ENCODE measurements around the gene NUBPL.
"Not testable (repeated sequence)": the region's sequence is repeated elsewhere in the genome, so short reads cannot be mapped to it uniquely, and the experiment has no call there.

NUBPL gene

DNA sequence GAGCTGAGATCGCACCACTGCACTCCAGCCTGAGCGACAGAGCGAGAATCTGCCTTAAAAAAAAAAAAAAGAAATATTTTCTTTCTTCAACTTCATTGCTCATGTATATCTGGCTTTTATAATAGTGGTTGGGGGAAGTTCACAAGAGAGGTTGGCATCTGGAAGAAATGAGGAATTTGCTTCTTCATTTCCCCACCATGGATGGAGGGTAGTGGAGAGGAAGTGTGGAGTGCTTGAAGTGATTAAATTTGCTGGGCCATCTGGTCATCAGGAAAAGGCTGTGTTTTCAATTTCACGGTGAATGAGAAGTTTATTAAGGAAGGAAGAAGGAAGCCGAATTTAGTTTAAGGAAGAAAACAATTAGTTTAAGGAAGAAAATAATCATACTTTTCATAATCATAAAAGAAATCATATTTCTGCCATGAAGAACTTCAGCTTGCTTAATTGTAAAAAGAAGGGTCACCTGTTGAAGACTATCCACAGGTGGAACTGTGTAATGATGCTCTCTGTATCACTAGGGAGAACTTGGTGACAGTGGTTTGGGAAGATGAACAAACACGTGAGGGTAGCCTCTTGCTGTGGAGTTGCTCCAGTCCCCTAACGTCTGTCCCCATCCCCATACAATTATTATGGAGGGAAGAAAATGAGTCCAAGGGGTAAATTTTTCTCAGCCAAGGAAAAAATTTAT is 318.6 kb downstream of the NUBPL start:
- peaks cover 28% of the 10 kb centered on the region for H3K4me1 ChIP-seq
- H3K27me3 ChIP-seq (ENCODE audit: low read depth) = no peaks in the 10 kb centered on the region
- in situ Hi-C loops (cut with MboI; ENCODE audit: low sequenced_read_pairs) = no loop called here
- no peaks in the 10 kb centered on the region for H3K9me3 ChIP-seq
- DNase-seq (ENCODE audit: low spot score in 2 of 2) = no peak
- no peak overlapping the region for H3K4me3 ChIP-seq
- H3K36me3 ChIP-seq (replicated peaks) = no peaks in the 10 kb centered on the region

DNA sequence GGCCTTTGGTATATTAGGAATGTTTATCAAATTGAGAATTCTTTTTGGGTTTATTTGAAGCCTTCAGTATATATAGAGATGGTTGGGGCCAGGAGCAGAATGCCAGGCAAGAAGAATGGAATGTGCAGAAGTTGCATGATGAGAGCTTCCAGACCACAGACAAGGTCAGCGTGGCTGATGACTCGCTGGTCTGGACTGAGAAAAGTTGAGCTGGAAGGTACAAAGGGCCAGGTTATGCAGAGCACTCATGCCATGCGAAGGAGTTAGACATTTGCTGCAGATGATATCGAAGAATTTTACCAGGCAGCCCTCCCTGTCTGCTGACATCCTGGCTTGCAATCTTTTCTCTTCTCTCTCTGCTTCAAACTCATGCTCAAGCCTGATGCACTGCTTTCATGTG is 319.7 kb downstream of the NUBPL start:
- Histone ChIP-seq H3K9me3 (no peaks in the 10 kb centered on the region), H3K36me3 (replicated peaks) (no peaks in the 10 kb centered on the region), H3K4me3 (no peak overlapping the region), H3K27me3 (ENCODE audit: low read depth) (no peaks in the 10 kb centered on the region), H3K4me1 (peaks cover 28% of the 10 kb centered on the region)
- DNase-seq (ENCODE audit: low spot score in 2 of 2) = no peak
- in situ Hi-C loops (cut with MboI; ENCODE audit: low sequenced_read_pairs) = no loop called here

GRCh38 chr14:31881531-31882310 is 320.5 kb downstream of the NUBPL start:
- Histone ChIP-seq H3K27me3 (ENCODE audit: low read depth) (no peaks in the 10 kb centered on the region), H3K9me3 (no peaks in the 10 kb centered on the region), H3K4me1 (peaks cover 23% of the 10 kb centered on the region), H3K36me3 (replicated peaks) (no peaks in the 10 kb centered on the region), H3K4me3 (no peak overlapping the region)
- in situ Hi-C loops (cut with MboI; ENCODE audit: low sequenced_read_pairs) = no loop called here
- DNase-seq (ENCODE audit: low spot score in 2 of 2) = no peak

- Histone ChIP-seq H3K4me3 (no peak overlapping the region), H3K4me1 (no peaks in the 10 kb centered on the region; the same call in 1 of the 2 replicates), H3K27me3 (ENCODE audit: low read depth) (no peaks in the 10 kb centered on the region), H3K9me3 (no peaks in the 10 kb centered on the region), H3K36me3 (replicated peaks) (no peaks in the 10 kb centered on the region)
- no peak for DNase-seq (ENCODE audit: low spot score in 2 of 2)
- in situ Hi-C loops (cut with MboI; ENCODE audit: low sequenced_read_pairs) = no loop called here
These were observed 323.0 kb downstream of the NUBPL start for GRCh38 chr14:31884238-31884637.

DNA sequence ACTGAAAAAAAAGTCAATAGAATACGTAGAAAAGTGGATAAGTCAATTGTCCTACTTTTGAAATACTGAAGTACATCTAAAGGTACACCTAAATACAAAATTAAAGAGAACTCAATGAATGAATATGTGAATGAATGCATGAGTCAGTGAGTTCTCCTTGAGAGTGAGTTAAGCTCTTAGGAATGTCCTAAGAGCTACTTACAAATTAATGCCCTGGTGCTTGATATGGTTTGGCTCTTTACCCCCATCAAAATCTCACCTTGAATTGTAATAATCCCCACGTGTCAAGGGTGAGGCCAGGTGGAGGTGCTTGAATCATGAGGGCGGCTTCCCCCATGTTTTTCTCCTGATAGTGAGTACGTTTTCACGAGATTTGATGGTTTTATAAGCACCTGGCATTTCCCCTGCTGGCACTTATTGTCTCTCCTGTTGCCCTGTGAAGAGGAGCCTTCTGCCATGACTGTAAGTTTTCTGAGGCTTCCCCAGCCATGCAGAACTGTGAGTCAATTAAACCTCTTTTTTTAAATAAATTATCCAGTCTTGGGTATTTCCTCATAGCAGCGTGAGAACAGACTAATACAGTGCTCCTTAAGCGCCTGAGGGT is 323.7 kb downstream of the NUBPL start:
- Histone ChIP-seq H3K36me3 (replicated peaks) (no peaks in the 10 kb centered on the region), H3K4me1 (no peaks in the 10 kb centered on the region; the same call in 1 of the 2 replicates), H3K4me3 (no peak overlapping the region), H3K27me3 (ENCODE audit: low read depth) (no peaks in the 10 kb centered on the region), H3K9me3 (no peaks in the 10 kb centered on the region)
- no peak for DNase-seq (ENCODE audit: low spot score in 2 of 2)
- in situ Hi-C loops (cut with MboI; ENCODE audit: low sequenced_read_pairs) = no loop called here

DNA sequence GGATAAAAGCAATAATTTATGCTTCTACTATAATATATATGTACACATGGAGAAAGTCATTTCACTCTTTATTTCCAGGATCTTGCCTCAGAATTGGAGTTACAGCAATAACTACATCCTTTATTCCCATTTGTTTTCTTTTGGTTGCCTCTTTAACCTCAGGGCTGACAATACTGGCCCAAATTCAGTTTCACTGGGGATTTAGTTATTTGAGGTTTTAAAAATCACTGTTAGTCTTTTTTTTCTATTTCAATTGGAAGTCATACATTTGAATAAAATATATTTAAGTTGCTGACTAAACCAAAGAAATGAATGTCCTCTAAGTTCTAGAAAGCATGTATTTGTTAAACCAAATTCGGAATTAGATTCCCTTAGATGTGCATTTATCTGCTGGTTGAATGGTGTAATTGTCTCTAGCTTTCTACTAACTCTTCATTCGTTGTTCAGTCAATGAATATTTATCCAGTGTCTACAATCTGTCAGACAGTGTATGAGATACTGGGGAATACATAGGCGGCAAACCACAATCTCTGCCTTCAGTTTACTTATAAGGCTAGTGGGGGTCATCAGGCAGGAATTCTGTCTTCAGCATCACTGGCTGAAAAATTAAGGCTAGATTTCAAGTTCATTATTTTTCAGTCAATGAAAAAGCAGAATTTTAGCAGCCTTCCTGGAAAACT is 325.1 kb downstream of the NUBPL start:
- H3K4me3 ChIP-seq = no peak overlapping the region
- H3K36me3 ChIP-seq (replicated peaks) = no peaks in the 10 kb centered on the region
- no peaks in the 10 kb centered on the region for H3K9me3 ChIP-seq
- H3K27me3 ChIP-seq (ENCODE audit: low read depth) = no peaks in the 10 kb centered on the region
- no peaks in the 10 kb centered on the region; the same call in 1 of the 2 replicates for H3K4me1 ChIP-seq
- no peak for DNase-seq (ENCODE audit: low spot score in 2 of 2)
- in situ Hi-C loops (cut with MboI; ENCODE audit: low sequenced_read_pairs) = no loop called here

DNA sequence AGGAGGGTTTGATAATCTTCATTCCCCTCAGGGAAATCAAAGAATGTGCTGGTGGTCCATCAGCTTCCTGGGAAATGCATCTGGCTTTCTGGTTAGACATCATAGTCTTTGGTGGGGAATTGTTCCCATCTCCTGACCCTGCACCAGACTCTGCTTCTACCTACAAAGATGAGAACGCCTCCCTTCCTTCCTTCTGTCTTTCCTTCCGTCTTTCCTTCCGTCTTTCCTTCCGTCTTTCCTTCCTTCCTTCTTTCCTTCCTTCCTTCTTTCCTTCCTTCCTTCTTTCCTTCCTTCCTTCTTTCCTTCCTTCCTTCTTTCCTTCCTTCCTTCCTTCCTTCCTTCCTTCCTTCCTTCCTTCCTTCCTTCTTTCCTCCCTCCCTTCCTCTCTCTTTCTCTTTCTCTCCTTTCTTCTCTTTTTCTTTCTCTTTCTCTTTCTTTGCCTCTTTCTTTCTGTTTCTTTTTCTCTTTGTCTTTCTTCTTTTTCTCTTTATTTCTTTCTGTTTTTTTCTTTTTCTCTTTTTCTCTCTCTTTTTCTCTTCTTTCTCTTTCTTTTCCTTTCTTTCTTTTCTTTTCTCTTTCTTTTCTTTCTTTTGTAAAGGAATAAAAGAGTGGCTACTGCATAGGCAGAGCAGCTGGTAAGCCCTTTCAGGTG is 326.9 kb downstream of the NUBPL start:
- Histone ChIP-seq H3K4me1 (peaks cover 2% of the 10 kb centered on the region), H3K36me3 (replicated peaks) (no peaks in the 10 kb centered on the region), H3K9me3 (no peaks in the 10 kb centered on the region), H3K4me3 (no peak overlapping the region), H3K27me3 (ENCODE audit: low read depth) (no peaks in the 10 kb centered on the region)
- DNase-seq (ENCODE audit: low spot score in 2 of 2) = no peak
- in situ Hi-C loops (cut with MboI; ENCODE audit: low sequenced_read_pairs) = no loop called here

DNA sequence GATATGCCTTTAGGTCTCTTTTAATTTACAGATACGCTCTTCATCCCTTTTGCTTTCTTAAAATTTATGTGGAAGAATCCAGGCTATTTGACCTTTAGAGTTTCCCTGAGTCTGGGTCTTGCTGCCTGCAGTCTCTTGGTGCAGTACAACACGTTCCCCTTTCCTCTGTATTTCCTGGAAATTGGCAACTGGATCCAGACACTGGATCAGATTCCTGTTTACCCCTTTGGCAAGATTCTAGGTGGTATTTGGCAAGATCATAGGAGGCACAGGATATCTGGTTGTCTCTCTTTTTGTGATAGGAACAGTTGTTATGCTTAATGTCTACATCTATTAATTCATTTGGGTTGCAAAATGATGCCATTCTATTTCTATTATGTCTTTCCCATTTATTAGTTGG is 328.1 kb downstream of the NUBPL start:
- DNase-seq (ENCODE audit: low spot score in 2 of 2) = no peak
- Histone ChIP-seq H3K4me3 (no peak overlapping the region), H3K4me1 (peaks cover 4% of the 10 kb centered on the region), H3K36me3 (replicated peaks) (no peaks in the 10 kb centered on the region), H3K27me3 (ENCODE audit: low read depth) (no peaks in the 10 kb centered on the region), H3K9me3 (no peaks in the 10 kb centered on the region)
- in situ Hi-C loops (cut with MboI; ENCODE audit: low sequenced_read_pairs) = no loop called here

DNA sequence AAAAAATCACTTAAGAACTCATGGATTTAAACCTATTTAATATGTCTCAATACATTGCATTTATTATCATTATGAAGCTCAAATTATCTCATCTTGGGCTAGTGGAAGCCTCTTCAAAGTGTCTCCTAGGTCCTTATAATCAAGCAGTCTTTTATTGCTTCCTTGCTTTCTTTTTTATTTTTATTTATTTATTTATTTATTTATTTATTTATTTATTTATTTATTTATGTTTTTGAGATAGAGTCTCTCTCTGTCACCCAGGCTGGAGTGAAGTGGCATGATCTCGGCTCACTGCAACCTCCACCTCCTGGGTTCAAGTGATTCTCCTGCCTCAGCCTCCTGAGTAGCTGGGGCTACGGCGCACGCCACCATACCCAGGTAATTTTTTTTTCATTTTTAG is 329.0 kb downstream of the NUBPL start:
- in situ Hi-C loops (cut with MboI; ENCODE audit: low sequenced_read_pairs); H3K9me3 ChIP-seq; H3K27me3 ChIP-seq (ENCODE audit: low read depth); H3K4me3 ChIP-seq; DNase-seq (ENCODE audit: low spot score in 2 of 2); H3K36me3 ChIP-seq (replicated peaks): not testable (repeated sequence)
- peaks cover 13% of the 10 kb centered on the region for H3K4me1 ChIP-seq

- Histone ChIP-seq H3K4me3 (no peak overlapping the region), H3K9me3 (no peaks in the 10 kb centered on the region), H3K27me3 (ENCODE audit: low read depth) (no peaks in the 10 kb centered on the region), H3K36me3 (replicated peaks) (no peaks in the 10 kb centered on the region), H3K4me1 (peaks cover 36% of the 10 kb centered on the region)
- DNase-seq (ENCODE audit: low spot score in 2 of 2) = peak in 1 of 2 experiments; percentile 36
- in situ Hi-C loops (cut with MboI; ENCODE audit: low sequenced_read_pairs) = no loop called here
These were observed 332.1 kb downstream of the NUBPL start for GRCh38 chr14:31893221-31893757.

GRCh38 chr14:31894351-31894750 is 333.1 kb downstream of the NUBPL start:
- Histone ChIP-seq H3K4me1 (peaks cover 36% of the 10 kb centered on the region), H3K9me3 (no peaks in the 10 kb centered on the region), H3K4me3 (no peak overlapping the region), H3K27me3 (ENCODE audit: low read depth) (no peaks in the 10 kb centered on the region), H3K36me3 (replicated peaks) (no peaks in the 10 kb centered on the region)
- DNase-seq (ENCODE audit: low spot score in 2 of 2) = no peak
- in situ Hi-C loops (cut with MboI; ENCODE audit: low sequenced_read_pairs) = no loop called here

DNA sequence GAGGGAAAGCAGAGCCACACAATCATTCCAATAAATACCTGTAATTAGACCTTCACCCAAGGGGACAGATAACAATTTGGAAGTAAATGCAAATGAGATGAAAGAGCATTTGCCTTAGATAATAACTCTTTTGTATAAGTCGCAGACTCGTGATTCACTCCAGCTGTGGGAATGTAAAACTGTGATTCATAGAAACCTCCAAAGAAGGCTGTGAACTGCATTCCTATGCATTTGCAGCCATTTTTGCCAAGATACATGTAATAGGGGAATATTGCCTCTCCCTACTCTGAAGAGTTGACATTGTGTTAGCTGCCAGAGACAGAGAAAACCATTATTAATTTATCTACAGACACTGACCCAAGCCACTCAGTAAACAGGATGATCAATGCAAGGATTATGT is 334.0 kb downstream of the NUBPL start:
- in situ Hi-C loops (cut with MboI; ENCODE audit: low sequenced_read_pairs) = no loop called here
- H3K36me3 ChIP-seq (replicated peaks) = no peaks in the 10 kb centered on the region
- peak in 1 of 2 experiments; percentile 41 for DNase-seq (ENCODE audit: low spot score in 2 of 2)
- no peak overlapping the region for H3K4me3 ChIP-seq
- peaks cover 36% of the 10 kb centered on the region for H3K4me1 ChIP-seq
- no peaks in the 10 kb centered on the region for H3K9me3 ChIP-seq
- H3K27me3 ChIP-seq (ENCODE audit: low read depth) = no peaks in the 10 kb centered on the region

DNA sequence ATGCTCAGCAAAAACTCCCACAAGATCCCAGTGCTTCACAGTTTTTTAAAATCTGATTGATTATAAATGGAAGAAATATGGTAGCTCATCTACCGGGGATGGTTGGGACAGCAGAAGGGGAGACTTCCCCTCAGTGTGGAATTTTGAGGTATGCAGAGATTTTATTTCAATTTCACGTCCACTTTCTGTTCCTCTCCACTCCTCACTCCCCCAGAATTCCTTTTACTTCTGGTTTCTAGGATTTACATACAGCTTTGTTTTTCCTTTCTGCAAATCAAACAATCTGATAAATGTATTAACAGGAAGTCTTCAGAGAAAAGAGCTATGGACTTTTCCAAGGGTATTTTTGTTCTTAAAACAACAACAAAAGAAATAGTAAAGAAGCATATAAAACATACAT is 334.4 kb downstream of the NUBPL start:
- Histone ChIP-seq H3K36me3 (replicated peaks) (no peaks in the 10 kb centered on the region), H3K9me3 (no peaks in the 10 kb centered on the region), H3K27me3 (ENCODE audit: low read depth) (no peaks in the 10 kb centered on the region), H3K4me3 (no peak overlapping the region), H3K4me1 (peaks cover 36% of the 10 kb centered on the region)
- in situ Hi-C loops (cut with MboI; ENCODE audit: low sequenced_read_pairs) = no loop called here
- DNase-seq (ENCODE audit: low spot score in 2 of 2) = no peak
